NCI-H1105 (cell line): ENCODE data around the gene CACNG4.
"Not testable (repeated sequence)": the region's sequence is repeated elsewhere in the genome, so short reads cannot be mapped to it uniquely, and the experiment has no call there.

Experiments used
- DNase-seq: peaks from one replicate; lab custom pipeline; 2025; lab: John Stamatoyannopoulos, UW

Gene CACNG4

DNA sequence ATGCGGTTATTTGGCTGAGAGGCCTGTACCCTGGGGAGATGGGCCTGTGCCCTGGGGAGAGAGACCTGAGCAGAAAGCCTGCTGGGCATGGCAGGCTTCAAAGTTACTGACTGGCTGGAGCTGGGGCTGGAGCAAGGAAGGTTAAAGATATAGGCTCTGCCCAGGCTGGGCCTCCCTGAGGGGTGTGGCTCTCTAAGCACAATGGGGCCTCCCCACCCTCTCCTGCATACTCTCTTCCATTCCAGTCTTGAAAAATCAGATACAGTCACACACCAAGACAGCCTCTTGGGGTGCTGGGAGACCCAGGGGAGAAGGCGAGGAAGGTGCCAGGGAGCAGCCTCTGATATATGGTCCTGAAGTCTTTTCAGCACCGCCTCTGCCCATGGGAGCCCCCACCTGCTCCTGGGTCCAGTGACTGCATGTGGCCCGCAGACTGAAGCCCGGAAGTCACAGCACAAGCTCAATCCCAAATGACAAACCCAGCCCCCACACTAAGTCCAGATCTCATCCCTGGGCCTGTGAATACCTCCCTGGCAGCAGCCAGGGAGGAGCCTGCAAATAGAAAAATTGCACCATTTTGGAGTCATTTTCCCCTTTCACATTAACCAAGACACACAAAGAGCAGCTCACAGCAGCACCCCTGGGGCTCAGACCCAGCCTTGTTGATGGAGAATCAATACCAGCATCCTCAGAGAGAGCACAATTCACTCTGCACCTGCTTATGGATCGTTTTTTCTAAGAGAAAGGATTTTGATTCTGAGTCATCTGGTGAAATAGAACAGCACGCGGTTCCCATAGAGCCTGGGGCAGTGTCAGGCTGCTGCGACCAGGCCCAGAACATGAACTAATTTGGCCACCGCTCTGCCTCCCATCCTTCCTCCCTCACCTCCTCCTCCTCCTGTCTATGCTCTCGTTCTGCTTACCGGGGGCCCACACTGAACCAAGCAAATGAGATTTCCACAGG, 54.2 kb downstream of the CACNG4 start:
- no peak for DNase-seq

DNA sequence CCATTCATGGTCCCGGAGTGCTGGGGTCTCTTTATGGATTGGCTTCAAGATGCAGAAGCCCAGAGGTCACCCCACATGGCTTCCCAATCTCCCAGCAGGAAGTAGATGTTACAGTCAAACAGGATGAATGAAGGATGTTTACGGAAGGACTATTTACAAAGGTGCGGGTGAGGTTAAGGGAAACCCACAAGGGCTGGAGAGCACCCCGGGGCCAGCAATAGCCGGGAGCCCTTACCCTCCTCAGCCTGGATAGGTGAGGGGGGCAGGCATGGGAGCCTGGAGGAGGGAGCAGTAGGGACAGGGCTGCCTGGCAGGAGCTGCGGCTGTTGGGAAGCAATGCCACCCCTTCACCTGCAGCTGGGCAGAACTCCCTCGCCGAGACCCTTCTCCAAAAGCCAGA, 55.3 kb downstream of the CACNG4 start:
- DNase-seq, result no peak

DNA sequence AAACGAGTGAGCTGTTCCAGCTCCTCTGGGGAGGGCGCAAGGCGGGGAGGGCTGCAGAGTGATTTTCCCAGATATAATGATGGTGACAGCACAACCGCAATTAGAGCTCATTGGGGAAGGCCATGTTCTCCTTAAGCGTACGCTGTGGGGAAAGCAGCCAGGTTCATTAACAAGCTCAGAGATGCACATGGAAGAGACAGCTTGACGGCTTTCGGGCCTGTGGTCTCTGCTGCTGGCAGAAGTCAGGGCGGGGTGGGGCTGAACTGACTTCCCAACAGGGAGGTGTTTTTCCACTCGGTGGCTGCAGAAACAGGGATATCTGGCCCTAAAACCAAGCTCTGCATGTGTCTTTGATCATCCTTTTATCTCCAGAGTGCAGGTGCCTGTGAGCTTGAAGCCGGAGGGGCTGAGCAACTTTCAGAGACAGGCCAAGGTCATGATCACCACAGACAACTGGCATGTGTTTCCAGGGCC, 55.8 kb downstream of the CACNG4 start:
- DNase-seq, result no peak

DNA sequence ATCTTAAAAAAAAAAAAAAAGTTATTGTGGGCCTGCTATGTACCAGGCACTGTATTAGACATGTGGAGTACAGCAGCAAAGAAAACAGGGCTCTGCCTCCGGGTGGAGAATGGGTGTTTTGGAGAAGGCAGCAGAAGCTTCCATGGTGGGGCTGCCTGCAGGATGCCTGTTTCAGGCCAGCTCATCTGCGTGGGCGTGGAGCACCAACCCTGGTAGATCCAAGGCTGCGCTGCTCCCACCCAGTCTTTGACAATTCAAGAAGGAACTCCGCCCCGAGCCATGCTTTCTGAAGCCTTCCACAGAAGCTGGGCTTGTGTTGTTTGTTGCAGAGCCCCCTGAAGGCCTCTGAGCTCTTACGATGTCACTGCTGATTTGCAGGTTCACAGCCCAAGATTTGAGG, 56.7 kb downstream of the CACNG4 start:
- no peak for DNase-seq

DNA sequence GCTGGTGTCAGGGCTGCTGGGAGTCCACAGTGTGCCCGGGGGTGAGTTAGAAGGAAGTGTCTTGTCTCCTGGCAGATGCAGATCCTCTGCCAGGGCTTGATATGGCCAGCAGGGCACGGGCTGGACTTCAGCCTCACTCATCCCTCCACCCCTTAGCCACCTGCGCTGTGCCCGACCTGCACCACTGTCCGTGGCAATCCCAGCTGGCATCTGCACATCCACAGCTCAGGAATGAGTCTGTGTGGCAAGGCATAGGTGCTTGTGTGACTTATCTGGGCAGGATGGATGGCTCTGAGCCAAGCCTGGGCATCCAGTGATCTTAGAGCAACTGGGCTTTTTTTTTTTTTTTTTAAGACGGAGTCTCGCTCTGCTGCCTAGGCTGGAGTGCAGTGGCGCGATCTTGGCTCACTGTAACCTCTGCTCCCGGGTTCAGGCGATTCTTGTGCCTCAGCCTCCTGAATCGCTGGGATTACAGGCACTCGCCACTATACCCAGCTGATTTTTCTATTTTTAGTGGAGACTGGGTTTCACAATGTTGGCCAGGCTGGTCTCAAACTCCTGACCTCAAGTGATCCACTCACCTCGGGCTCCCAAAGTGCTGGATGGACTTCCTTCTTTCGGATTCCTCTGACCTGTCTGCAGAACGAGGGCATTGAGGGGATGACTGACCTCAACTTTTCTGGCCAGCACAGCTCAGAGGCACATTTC, 57.4 kb downstream of the CACNG4 start:
- no peak for DNase-seq

DNA sequence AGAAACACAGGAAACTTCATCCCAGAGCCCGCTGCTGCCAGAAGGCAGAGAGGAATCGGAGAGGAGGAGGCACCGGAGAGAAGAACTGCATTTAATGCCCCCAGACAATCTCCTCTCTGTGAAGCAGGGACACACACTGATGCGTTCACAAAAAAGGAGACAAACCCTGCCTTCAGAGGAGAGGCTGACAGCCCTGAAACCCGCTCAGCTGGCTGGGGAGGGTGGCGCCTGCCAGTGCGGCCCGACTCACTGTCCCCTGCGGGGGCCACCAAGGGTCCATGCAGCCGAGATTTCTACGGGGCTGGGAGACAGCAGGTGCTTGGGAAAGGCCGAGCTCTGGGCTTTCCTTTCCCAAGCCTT, 57.9 kb downstream of the CACNG4 start:
- DNase-seq, result no peak

DNA sequence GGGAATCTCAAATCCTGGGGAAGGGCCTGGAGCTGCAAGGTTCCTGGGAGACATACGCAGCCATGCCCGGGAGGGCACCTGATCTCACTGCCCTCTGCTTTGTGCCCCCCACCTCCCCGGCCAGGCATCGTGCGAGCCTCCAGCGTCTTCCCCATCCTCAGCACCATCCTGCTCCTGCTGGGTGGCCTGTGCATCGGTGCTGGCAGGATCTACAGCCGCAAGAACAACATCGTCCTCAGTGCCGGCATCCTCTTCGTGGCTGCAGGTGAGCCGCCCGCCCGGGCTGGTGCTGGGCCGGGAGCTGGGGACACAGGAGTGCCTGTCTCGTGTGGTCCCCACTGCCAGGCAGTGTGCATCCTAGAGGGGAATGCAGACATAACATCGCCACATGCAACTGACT, 60.2 kb downstream of the CACNG4 start:
- no peak for DNase-seq

DNA sequence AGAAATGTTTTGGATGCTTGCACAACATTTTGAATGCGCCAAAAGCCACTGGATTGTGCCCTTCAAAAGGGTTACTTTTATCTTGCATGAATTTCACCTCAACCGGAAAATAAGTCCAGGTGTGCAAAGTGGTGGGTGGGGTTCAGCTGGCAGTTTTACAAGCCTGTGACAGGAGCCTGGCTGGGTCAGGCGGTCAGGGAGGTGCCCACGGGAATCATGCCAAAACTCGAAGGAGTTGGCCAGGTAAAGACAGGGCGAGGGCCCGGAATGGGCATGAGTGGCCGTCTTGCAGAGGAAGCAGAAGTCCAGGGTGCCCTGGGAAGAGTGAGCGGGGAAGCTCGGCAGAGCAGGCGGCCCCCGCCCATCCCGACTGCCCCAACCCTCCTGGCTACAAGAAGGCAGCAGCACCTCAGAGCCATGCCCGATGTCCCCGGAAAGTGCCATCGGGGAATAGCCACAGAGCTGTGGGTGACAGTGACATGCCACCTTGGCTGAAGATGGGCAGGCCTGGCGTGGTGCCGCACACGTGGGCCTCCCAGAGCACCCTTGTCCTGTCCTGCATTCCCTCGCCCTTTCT, 60.8 kb downstream of the CACNG4 start:
- no peak for DNase-seq

DNA sequence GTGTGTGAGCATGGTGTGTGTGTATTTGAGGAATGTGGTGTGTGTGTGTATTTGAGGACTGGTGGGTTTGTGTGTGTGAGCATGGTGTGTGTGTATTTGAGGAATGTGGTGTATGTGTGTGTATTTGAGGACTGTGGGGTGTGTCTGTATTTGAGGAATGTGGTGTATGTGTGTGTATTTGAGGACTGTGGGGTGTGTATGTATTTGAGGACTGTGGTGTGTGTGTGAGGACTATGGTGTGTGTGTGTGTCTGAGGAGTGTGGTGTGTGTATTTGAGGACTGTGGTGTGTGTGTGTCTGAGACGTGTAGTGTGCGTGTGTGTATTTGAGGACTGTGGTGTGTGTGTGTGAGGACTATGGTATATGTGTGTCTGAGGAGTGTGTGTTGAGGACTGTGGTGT, 61.8 kb downstream of the CACNG4 start:
- DNase-seq, result no peak

DNA sequence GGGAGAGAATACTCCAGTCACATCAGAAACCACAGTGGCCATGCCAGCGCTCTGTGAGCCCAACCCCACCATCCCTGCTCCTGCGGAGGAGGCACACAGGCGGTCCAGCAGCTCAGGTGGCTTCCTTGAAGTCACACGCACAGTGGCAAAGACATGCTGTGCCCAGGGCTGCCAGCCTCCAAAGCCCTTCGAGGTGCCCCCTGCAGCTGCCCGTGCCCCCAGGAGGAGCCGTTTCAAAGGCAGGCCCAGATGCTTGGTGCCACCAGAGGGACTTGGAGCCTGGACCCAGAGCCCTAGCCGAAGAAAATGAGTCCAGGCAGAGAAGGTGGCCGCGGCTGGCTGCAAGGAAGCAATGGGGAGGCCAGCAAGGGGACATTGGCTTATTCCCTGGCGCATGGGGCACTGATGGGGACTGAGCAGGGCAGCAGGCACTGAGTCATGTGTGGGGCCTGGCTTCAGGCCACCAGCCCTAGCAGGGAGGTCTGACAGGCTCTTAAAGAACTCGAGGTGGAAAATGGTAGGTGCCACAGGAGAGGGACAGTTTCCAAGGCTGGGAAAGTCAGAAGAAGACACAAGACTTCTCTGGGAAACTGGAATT, 62.6 kb downstream of the CACNG4 start:
- no peak for DNase-seq

DNA sequence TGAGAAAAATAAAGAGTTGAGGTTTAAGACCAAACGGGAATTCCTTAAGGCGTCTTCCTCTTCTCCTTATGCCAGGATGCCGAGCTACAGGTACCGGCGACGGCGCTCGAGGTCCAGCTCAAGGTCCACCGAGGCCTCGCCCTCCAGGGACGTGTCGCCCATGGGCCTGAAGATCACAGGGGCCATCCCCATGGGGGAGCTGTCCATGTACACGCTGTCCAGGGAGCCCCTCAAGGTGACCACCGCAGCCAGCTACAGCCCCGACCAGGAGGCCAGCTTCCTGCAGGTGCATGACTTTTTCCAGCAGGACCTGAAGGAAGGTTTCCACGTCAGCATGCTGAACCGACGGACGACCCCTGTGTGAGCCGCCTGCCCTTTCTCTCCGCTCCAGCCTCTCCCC, 66.1 kb downstream of the CACNG4 start:
- DNase-seq, result no peak

DNA sequence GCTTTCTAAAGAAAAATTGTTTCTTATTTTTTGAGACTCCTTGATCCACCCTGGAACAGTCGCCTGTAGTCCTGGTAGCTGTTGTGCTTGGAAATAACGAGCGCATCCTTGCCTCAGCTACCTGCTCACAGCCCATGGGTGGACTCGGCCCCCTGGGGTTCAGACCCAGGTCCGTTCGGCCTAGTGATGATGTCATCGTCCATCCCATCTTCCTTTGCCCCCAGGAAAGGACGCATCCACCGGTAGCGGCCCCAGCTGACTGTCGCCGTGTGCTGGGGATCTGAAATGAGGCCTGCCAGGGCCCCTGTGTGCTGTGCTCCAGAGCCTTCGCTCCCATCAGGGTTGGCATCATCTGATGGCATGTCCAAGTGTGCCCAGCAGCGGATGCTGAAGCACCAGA, 67.9 kb downstream of the CACNG4 start:
- no peak for DNase-seq

DNA sequence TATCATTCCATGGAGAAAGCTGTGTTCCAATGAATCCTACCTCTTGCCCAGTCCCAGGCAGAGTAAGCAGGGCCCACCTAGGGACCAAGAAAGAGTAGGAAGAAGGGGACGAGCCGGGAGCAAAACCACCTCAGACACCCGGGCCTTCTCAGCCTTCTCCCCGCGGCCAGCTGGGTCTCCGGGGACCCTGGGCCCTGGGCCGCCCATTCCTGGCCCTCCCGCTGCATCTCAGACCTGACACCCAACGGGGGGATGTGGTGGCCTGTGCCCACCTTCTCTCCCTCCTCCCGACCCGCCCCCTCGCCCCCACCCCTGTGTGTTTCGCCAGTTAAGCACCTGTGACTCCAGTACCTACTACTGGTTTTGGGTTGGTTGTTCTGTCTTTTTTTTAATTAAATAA, 68.5 kb downstream of the CACNG4 start:
- no peak for DNase-seq

DNA sequence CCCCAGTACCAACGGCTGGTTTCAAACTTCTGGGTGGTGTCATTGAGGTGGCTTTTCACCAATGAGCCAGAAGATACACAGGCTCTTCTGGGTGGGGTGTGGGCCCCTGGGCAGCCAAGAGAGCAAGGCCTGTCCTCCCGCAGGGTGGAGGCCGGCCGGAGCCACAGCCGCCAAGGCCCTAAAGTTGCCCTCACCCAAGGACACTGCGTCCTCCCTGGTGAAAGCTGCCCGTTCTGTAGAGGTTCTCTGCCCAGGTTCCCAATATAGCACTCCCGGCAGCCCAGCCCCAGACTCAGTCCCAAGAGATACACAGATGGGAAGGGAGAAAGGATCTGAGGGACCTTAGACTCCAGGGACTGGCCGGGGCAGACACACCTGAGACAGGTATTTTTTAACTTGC, 69.1 kb downstream of the CACNG4 start:
- DNase-seq, result no peak

DNA sequence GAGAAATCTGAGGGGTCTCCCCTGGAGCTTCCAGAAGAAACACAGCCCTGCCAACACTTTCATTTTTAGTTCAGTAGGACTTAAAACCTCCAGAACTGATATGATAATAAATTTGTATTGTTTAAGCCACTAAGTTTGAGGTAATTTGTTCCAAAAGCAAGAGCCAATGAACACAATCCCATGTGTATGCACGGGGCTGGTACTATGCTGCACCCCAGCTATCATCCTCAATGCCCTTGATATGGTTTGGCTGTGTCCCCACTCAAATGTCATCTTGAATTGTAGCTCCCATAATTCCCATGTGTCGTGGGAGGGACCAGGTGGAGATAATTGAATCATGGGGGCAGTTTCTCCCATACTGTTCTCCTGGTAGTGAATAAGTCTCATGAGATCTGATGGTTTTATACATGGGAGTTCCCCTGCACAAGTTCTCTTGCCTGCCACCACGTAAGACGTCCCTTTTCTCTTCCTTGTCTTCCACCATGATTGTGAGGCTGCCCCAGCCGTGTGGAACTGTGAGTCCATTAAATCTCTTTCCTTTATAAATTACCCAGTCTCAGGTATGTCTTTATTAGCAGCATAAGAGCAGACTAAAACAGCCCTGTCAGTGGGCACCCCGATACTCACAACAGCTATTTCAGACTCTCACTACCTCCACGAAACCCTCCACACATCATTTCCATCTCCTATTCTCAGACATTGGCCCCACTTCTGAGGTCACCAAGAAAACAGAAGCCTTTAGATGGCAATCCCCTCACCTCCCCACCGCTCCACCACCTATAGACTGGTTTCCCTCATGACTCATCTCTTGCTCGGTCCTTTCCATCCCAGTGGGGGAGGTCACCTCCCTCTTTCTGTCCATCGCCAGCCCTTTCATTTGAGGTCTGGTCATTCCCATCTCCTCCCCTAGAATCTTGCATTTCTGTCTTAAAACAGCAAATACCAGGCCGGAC, 70.9 kb downstream of the CACNG4 start:
- no peak for DNase-seq

DNA sequence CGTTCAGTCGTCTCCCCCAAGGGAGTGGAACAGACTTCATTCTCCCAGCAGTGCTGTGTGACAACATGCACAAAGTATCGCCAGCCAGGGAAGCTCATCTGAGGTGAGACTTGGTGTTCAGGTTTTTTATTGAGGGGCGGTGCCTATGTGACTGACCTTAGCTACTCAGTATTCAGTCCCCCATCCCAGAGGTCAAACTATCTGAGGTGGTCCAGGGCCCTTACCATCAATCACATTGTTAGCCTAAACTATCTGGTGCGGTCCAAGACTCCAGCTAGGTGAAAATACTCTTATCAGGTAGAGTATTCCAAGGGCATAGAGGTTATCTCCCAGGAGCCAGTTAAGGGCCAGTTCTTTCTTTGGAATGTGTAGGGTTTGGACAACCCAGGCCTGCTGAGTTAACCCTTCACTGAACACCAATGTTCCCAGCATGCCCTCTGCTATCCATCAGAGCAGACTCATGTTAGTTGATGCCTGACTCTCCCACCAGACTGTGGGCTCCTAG, 74.4 kb downstream of the CACNG4 start:
- no peak for DNase-seq

DNA sequence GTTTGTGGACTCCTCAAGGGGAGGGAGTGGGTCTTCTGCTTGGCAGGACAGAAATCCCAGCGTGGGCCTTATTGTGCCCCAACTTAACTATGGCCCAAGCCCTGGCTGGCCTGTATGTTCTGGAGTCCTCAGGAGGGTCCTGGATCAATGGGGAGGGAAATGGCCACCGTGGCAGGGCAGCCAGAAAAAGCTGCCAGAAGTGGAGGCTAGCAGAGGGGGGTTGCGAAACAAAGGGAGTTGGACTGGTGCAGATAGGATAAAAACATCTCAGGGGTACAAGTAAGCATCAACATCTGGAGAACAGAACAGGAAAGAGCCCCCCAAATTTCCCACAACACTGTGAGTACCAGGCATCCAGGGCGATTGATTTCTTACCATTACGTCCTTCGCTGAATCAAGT, 76.1 kb downstream of the CACNG4 start:
- no peak for DNase-seq

DNA sequence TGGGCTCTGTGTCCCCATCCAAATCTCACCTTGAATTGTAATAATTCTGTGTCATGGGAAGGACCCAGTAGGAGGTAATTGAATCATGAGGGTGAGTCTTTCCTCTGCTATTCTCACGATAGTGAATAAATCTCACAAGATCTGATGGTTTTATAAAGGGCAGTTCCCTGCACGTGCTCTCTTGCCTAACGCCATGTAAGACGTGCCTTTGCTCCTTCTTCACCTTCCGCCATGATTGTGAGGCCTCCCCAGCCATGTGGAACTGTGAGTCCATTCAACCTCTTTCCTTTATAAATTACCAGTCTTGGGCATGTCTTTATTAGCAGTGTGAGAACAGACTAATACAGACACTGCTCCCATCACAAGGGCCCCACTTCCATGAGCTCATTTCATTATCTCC, 76.6 kb downstream of the CACNG4 start:
- DNase-seq, result not testable (repeated sequence)

DNA sequence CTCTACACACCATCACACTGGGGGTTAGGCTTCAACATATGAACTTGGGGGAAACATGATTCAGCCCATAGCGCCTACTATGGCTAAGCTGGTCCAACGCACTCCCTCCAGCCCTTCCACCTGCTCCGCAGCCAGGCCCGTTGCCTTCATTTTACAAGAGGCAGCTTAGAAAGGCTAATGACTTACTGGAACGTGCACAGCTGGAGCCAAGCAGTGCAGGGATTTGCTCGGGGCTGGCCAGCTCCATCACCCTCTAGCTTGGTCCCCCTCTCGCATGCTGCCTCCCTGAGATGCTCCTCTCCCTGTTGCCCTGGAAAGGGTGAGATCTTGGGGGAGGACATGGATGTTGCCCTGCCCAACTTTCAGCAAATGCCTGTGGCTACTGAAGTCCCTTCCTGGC, 77.0 kb downstream of the CACNG4 start:
- no peak for DNase-seq

DNA sequence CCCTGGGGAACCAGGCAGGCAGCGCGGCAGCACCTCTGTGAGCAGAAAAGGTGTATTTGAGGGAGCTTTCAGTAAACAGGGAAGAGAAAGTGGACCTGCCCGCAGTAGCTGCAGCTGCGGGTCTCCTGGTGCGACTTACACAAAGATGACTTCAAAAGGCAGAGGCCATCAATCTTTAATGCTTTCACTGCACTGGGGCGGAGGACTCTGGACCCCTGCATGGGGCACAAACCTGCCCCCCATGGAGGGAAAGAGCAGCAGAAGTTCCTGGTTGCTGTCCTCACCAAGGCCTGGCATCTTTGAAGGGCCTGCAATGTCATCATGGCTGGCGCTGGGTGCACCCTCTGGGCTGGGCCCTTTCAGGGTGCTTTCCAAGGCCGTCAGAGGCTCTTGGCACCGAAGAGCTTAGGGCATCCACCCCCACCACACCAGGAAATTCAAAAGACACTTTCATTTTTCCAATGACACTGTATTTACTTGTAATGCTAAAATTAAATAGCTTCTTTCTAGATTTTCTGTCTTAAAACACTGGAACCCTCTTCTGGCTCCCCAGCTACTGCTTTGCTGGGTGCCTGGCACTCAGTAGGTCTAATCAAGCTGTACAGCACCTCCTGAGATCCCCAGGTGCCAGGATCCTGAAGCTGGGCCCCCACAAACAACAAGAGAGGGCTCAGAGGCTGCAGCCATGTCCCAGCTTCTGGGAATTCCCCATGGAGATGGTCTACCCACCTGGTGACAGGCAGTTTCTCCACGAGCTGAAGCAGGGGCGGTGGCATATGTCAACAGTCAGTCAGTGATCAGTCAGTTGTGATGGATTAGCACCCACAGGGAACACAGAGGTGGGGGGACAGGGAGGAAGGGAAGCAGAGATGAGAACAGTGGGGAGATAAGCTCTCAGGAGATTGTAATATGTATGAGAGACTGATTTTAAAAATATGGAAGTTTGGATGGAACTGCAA, 77.7 kb downstream of the CACNG4 start:
- no peak for DNase-seq
